ENCODE data around the gene OTUD3. TPM values are rescaled to one million over a fixed set of nuclear protein-coding genes. Genes with fewer than 3 reads are reported as not detected.

The OTUD3 gene
- total and polyA plus RNA-seq, 11 donors = 1.8 to 6.3 (median 4.0) TPM

DNA sequence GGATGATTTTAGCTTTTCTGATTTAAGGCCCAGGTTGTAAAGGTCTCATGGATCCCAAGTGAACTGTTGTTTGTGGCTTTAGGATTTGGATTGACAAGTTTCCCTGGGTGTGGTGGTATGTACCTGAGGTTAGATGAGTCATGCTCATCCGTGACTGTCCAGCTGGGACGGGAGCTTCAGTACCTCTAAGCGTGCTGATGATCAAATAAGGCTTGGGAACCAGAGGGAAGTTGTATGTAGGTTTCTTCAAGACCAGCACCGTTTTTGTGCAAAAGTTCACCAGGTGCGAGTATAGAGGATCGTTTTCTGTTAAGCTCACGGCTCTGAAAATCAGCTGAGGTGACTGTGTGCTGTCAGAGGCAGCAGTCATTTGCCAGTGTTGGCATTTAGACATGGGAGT is 21.4 kb downstream of the OTUD3 start:
- Histone ChIP-seq H3K36me3 (peaks cover 2 to 98% (median 94%) of the 10 kb centered on the region in 9 donors), H3K27me3 (no peaks in the 10 kb centered on the region), H3K27ac (no peak overlapping the region), H3K9me3 (no peaks in the 10 kb centered on the region), H3K4me3 (no peak overlapping the region), H3K4me1 (no peaks in the 10 kb centered on the region)
- intact Hi-C loops (cut with DNase I) = no loop called here
- ATAC-seq (no peak), DNase-seq (no peak)
- 93 to 96% (median 95%) methylated on average over 7 of the region's 7 CpGs for WGBS, 4 donors
- TF ChIP-seq, protein P1, sequence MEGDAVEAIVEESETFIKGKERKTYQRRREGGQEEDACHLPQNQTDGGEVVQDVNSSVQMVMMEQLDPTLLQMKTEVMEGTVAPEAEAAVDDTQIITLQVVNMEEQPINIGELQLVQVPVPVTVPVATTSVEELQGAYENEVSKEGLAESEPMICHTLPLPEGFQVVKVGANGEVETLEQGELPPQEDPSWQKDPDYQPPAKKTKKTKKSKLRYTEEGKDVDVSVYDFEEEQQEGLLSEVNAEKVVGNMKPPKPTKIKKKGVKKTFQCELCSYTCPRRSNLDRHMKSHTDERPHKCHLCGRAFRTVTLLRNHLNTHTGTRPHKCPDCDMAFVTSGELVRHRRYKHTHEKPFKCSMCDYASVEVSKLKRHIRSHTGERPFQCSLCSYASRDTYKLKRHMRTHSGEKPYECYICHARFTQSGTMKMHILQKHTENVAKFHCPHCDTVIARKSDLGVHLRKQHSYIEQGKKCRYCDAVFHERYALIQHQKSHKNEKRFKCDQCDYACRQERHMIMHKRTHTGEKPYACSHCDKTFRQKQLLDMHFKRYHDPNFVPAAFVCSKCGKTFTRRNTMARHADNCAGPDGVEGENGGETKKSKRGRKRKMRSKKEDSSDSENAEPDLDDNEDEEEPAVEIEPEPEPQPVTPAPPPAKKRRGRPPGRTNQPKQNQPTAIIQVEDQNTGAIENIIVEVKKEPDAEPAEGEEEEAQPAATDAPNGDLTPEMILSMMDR (IDR thresholded peaks at IDR 0.05) = no peak
- no peak for TF ChIP-seq POLR2A (IDR thresholded peaks at IDR 0.05)

DNA sequence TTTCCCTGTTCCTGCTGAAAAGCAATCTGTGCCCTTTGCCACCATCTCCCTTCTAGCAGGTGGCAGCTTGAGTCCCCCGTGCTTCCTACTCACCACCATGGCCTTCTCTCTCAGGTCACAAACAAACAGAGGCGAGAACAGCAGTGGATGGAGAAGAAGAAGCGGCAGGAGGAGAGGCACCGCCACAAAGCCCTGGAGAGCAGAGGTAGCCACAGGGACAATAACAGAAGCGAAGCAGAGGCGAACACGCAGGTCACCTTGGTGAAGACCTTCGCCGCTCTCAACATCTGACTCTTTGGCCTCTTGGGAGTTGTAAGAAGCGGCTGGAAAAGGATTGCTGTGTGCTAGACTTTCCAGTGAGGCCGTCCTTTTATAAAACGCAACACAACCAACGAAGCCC is 25.3 kb downstream of the OTUD3 start:
- TF ChIP-seq, protein P1 (IDR thresholded peaks at IDR 0.05) = no peak
- TF ChIP-seq POLR2A (IDR thresholded peaks at IDR 0.05) = no peak
- intact Hi-C loops (cut with DNase I) = no loop called here
- Histone ChIP-seq H3K27me3 (no peaks in the 10 kb centered on the region), H3K9me3 (no peaks in the 10 kb centered on the region), H3K4me3 (no peak overlapping the region), H3K27ac (no peak overlapping the region), H3K36me3 (peaks cover 2 to 100% (median 95%) of the 10 kb centered on the region in 9 donors), H3K4me1 (no peaks in the 10 kb centered on the region)
- ATAC-seq (no peak), DNase-seq (no peak)
- 90 to 95% (median 94%) methylated on average over 13 of the region's 13 CpGs for WGBS, 4 donors

- intact Hi-C loops (cut with DNase I) = no loop called here
- 86 to 94% (median 91%) methylated on average over 5 of the region's 5 CpGs for WGBS, 4 donors
Measured at GRCh38 chr1:19909392-19909791, 27.2 kb downstream of the OTUD3 start.

DNA sequence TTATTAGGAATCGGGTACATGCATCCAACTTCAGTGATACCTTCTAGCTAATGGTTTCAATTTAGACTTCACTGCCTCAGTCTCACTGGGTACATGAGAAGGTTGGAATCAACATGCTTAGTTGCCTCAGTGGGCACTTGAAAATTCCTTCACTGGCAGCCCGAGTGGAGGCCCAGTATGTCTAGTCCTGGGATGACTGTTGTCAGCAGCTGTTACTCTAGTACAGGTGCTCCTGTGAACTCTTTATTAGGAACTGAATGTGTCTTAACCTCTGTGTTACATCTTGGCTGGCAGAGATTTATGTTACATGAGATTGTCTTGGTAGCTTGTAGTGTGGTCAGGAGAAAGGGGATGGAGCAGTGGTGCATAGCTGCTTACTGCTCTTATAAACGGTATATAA is 27.8 kb downstream of the OTUD3 start:
- H3K4me1 ChIP-seq = no peaks in the 10 kb centered on the region
- DNase-seq (no peak), ATAC-seq (no peak)
- intact Hi-C loops (cut with DNase I) = loop anchor here in 5 of 10 donors (10.0 kb wide), 3 partner anchors 285 to 885 kb away; no protein-coding TSS in a partner anchor
- no peaks in the 10 kb centered on the region for H3K9me3 ChIP-seq
- no peak overlapping the region for H3K27ac ChIP-seq
- no peaks in the 10 kb centered on the region for H3K27me3 ChIP-seq
- peaks cover 2 to 100% (median 90%) of the 10 kb centered on the region in 9 donors for H3K36me3 ChIP-seq
- H3K4me3 ChIP-seq = no peak overlapping the region
- no peak for TF ChIP-seq POLR2A (IDR thresholded peaks at IDR 0.05)
- TF ChIP-seq, protein P1 (IDR thresholded peaks at IDR 0.05) = no peak
- WGBS, 4 donors = 90 to 94% (median 92%) methylated on average over 3 of the region's 3 CpGs

More at GRCh38 chr1:19909392-19909791, 27.2 kb downstream of the OTUD3 start:
- DNase-seq (no peak), ATAC-seq (no peak)
- no peaks in the 10 kb centered on the region for H3K4me1 ChIP-seq
- no peaks in the 10 kb centered on the region for H3K9me3 ChIP-seq
- peaks cover 2 to 100% (median 93%) of the 10 kb centered on the region in 9 donors for H3K36me3 ChIP-seq
- H3K27me3 ChIP-seq = no peaks in the 10 kb centered on the region
- H3K4me3 ChIP-seq = no peak overlapping the region
- no peak for TF ChIP-seq POLR2A (IDR thresholded peaks at IDR 0.05)
- TF ChIP-seq, protein P1 (IDR thresholded peaks at IDR 0.05) = no peak
- H3K27ac ChIP-seq = no peak overlapping the region
